Stimulated activated CD4-positive, alpha-beta T cell treated with anti-CD3 and anti-CD28 coated beads, Interleukin-12 subunit alpha, Interleukin-12 subunit beta, amount 100 ng/mL, for 4 hours (primary cell): ENCODE results near the gene ACADVL.

Source experiments
- DNase-seq: peaks from one replicate; pipeline ENCODE4 v3.0.0-alpha.2; 2020

Gene ACADVL

DNA sequence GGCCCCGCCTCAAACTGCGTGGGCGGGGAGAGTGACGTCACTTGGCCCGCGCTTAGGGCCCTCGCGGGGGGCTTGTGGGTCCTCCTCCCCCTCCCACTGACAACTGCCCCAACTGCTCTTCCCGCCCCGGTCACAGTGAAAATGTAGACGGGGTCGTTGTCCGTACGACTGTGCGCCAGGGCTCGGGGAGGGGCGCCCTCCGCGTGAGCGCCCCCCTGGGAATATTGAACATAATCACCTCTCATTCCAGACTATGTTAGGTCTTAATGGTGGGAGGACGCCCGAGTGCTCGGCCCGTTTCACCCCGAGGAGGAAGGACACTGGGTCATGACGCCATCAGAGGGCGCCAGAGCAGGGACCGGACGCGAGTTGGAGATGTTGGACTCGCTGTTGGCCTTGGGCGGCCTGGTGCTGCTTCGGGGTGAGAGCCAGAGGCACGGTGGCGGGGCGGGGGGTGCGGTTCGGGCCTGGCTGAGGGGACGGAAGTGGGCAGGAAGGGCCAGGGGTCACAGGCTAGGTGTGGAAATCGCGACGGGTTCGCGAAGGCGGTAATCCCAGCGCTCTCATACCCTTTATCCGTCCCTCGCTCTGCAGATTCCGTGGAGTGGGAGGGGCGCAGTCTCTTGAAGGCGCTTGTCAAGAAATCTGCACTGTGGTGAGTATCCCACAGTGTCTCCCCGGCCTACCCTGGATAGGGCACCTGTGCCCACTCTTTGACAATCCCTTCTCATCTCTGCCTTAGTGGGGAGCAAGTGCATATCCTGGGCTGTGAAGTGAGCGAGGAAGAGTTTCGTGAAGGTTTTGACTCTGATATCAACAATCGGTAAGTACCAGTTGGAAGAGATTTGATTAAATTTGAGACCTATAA, 32.7 kb downstream of the ACADVL start, which contains the start of gene ELP5:
ELP5 (plus strand) TSS at position 40 of the 868 bp plus-strand sequence; CDS start at position 376, 336 bp downstream.
- peak; percentile 80 for DNase-seq

GRCh38 chr17:7253082-7253481, 33.3 kb downstream of the ACADVL start:
- DNase-seq: no peak

DNA sequence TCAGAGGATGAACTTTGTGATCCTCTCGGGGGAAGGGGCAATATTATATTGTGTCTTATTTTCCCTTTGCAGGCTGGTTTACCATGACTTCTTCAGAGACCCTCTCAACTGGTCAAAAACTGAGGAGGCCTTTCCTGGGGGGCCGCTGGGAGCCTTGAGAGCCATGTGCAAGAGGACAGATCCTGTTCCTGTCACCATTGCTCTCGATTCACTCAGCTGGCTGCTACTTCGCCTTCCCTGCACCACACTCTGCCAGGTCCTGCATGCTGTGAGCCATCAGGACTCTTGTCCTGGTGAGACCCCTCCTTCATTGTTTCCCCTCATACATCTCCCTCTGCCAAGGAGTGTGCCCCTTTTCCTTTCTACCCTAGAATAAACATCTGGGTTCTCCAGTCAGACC, 34.8 kb downstream of the ACADVL start:
- no peak for DNase-seq

DNA sequence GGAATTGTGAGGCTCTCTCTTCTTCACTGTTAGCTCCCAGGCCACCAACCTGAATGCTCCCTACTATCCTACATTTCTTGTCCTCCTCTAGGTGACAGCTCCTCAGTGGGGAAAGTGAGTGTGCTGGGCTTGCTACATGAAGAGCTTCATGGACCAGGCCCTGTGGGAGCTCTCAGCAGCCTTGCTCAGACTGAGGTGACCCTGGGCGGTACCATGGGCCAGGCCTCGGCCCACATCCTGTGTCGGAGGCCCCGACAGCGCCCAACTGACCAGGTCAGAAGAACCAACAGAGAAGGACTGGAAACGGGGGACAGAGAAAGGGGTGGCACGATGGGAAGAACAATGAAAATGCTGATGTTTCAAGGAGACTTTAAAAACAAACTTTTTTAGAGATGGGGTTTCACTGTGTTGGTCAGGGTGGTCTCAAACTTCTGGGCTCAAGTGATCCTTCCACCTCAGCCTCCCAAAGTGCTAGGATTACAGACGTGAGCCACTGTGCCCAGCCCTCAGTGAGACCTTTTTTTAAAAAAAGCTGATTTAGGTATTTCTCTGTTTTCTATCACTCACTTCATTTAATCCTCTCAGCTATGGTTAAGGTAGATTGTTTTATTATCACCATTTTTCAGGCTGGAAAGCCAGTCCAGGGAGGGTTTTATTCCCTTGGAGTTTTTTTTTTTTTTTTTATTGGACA, 37.2 kb downstream of the ACADVL start:
- DNase-seq: no peak

DNA sequence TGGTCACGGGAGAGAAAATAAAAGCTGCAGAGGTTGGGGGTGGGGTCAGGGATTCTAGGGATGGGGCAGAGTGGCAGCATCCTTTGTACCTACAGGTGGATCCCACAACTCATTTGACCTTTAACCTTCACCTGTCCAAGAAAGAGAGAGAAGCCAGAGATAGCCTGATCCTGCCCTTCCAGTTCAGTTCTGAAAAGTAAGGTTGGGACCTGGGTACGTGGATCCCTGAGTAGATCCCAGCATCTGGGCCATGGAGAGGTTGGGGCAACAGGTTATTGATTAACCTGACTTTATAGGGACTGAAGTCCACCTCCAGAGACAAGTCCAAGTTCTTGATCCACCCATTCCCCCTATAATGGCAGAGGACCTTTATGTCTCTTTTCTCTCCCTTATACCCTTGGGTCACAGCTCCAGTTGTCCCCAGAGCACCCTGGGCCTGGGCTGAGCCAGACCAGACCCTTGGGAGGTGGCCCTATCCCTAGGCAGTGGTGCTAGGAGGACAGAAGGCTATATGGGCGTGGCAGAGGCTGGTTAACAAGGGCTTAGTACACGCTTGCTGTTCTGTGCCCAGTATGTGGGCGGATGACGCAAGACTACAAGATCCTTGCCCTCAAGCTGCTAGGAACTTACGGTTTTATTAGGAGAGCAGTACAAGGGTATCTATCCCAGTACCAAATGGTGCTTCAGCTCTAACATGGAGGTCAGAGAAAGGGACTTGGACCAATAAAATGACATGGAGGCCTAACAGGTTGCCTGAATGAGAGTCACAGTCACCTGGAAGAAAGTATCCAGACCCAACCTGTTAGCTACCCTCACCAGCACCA, 39.2 kb downstream of the ACADVL start:
- no peak for DNase-seq

- no peak for DNase-seq
Observed at GRCh38 chr17:7259555-7259889, 39.8 kb downstream of the ACADVL start.

DNA sequence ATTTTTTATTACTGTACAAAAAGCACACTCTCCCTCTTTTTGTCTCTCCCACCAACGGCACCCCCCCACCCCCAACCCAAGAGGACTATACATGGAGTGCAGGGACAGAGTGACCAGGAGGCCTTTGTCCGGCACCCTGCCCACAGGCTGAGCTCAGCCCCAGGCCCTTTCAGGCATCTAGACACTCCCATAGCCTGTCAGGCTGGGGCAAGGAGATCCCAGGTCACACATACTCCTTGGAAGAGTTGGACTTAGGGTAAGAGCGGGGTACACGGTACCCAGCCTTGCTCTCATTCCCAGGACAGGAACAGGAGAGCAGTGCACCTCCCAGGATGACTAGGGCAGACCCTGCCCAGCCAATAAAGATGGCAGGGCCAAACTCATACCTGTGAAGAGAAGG, 40.4 kb downstream of the ACADVL start:
- no peak for DNase-seq

DNA sequence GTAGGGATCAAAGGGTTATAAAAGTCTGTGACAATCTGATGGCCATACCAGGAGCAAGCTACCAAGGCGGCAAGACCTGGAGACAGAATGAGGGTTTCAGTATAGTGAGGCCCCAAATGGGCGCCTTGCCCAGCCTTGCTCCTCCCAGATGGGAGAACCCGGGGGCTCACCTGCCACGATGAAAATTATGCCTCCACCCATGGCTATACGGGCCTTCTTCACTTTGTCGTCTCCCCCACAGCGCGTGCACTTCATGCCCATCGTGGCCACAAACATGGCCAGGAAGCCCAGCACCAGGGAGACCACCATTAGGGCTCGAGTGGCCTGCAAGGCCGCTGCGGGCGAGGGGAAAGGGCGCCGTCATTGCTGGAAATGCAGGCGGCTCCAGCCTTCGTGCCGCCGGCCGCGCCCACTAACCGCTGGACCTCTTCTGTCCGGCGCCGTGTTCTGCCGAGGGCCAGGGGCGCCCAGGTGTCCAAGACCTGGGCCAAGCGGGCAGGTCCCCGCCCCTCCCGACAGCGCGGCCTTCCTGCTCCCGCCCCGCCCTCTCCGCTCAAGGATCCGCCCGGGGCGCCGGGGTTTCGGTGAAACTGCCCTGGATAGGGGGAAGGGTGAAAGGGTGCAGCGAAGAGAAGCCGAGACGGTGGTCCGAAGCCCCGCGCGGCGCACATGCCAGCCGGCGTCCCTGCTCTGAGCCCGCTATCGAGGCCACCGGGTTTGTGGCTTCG, 41.1 kb downstream of the ACADVL start:
- peak; percentile 42 for DNase-seq

DNA sequence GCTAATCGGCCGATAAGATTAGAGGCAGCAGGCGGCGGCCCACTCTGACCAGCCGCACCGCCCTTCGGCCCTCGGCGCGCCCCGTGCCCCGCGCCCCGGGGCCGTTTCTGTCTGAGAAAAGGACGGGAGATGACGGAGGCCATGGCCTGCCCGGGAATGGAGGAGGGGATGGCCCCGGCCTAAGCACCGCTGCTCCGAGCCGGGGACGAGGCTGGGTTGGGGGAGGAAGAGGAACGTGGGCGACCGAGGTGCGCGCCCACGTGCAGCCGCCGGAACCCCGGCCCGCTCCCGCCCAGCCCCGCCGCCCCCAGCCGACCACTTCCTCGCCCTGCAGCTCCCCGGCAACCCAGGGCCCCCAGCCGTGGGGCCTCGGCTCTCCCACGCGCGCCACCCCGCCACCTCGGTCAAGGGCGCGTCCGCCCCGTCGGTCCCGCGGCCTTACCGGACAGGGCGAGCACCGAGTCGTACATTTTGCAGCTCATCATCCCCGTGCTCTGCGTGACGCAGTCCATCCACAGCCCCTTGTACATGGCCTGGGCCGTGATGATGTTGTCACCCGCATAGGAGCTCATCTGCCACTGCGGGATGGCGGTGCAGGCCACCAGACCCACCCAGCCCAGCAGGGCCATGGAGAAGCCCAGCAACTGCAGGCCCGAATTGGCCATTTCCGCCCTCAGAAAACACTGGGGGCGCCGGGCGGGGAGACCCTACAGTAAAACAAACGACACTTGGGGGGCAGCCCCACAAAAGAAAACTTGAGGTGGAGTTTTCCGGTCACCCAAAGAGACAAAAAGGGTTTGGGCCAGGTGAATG, 41.8 kb downstream of the ACADVL start:
- DNase-seq: peak; percentile 30

DNA sequence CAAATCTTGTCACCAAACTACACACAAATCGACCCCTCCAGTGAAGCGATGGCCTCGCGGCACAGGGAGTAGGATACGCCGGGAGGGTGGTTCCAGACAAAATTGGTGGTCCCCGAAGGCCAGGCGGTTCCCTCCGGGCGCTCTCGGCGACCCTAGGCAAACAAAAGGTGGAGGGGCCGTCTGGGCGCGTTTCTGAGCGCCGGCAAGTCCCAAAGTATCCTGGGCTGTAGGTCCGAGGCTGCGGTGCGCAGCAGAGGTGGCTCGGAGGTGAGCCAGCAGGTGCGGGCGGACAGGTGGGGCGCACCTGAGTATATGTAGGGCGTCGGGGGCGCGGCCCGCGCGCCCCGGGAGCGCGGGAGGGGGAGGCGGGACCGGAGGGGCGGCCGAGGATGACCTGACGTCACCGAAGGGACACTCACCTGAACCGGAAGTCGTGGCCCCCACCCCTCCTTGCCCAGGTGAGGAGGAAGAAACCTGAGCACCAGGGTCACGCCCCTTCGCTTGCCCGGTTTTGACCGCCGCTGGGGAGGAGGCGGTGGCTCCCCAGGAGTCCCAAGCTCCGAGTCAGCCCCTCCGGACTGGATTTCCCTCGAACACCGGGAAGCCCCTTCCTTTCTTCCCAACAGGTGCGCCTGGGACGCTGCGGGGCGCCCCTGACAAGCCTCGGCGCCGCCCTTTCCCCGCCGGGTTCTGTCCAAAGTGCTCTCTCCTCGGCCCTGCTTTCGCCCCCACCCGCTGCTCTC, 42.6 kb downstream of the ACADVL start, which contains the start of gene CLDN7:
CLDN7 (minus strand) TSS at position 287 of the 743 bp plus-strand sequence. CDS start 435 bp downstream, outside the sequence.
- DNase-seq: no peak

GRCh38 chr17:7262935-7263800, 43.4 kb downstream of the ACADVL start:
- no peak for DNase-seq

DNA sequence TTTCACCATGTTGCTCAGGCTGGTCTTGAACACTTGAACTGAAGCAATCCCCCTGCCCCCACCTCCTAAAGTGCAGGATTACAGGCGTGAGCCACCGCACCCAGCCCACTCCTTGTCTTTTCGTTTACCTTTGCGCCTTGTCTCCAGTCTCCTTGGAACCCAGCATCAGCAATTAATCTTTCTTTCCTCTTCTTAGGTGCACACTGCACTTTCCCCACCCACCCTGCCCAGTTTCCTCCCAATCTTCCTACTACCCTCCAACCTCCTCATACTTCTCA, 44.0 kb downstream of the ACADVL start:
- no peak for DNase-seq

DNA sequence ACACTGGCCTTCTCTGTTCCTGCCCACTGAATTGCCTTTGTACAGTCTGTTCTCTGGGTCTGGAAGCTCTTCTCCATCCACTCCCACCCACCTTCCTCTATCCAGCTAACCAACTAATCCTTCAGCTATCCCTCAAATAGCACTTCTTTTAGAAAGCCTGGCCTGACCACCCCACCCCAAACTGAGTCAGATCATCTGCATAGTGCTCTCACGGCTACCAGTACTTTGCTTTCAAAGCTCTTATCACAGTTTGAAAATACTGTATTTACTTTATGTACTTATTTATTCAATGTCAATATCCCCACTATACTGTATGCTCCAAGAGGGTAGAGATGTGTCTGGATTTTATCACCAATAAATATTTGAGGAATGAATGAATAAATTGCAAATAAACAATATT, 47.0 kb downstream of the ACADVL start:
- DNase-seq: no peak
